ENCODE data around the gene NR1H2. TPM values are rescaled to one million over a fixed set of nuclear protein-coding genes. Genes with fewer than 3 reads are reported as not detected.

Gene NR1H2
- 10 to 100 TPM; 66.6 to 76.0 (median 70.1) TPM for total RNA-seq (2021; fragmentation: NEBNext Ultra II Directional; extraction: Animal tissue kit (Norgen Biotek cat#: 25700))
- long read RNA-seq, transcript NR1H2-201 (10 exons, 1,998 nt), result major isoform, 164 of 196 reads
- long read RNA-seq, transcript NR1H2-211 (10 exons, 1,830 nt), result minor isoform, 7 of 196 reads
- long read RNA-seq, partial matches to known transcripts, result 7 of 196 reads
- long read RNA-seq, other reads (novel, unspliced or antisense), result 14 of 196 reads

GRCh38 chr19:50376166-50377050 lies at the start of gene NR1H2:
Gene NR1H2 (plus strand): TSS chr19:50376457. CDS start chr19:50377606, 1,149 bp downstream.
- Mint-ChIP-seq H3K4me1 (ENCODE audit: low read depth) (no peaks in the 10 kb centered on the region; the same call in 1 of the 2 replicates), H3K4me3 (peak within 1 kb of the TSS; percentile 99), H3K36me3 (ENCODE audit: low read depth) (peaks cover 20% of the 10 kb centered on the region), H3K27me3 (ENCODE audit: insufficient read depth) (peaks cover 3% of the 10 kb centered on the region), H3K9me3 (no peaks in the 10 kb centered on the region), H3K27ac (peak within 1 kb of the TSS; percentile 100)
- TF ChIP-seq, protein P1, sequence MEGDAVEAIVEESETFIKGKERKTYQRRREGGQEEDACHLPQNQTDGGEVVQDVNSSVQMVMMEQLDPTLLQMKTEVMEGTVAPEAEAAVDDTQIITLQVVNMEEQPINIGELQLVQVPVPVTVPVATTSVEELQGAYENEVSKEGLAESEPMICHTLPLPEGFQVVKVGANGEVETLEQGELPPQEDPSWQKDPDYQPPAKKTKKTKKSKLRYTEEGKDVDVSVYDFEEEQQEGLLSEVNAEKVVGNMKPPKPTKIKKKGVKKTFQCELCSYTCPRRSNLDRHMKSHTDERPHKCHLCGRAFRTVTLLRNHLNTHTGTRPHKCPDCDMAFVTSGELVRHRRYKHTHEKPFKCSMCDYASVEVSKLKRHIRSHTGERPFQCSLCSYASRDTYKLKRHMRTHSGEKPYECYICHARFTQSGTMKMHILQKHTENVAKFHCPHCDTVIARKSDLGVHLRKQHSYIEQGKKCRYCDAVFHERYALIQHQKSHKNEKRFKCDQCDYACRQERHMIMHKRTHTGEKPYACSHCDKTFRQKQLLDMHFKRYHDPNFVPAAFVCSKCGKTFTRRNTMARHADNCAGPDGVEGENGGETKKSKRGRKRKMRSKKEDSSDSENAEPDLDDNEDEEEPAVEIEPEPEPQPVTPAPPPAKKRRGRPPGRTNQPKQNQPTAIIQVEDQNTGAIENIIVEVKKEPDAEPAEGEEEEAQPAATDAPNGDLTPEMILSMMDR (IDR thresholded peaks at IDR 0.05), result no peak
- peak; percentile 96 for DNase-seq

DNA sequence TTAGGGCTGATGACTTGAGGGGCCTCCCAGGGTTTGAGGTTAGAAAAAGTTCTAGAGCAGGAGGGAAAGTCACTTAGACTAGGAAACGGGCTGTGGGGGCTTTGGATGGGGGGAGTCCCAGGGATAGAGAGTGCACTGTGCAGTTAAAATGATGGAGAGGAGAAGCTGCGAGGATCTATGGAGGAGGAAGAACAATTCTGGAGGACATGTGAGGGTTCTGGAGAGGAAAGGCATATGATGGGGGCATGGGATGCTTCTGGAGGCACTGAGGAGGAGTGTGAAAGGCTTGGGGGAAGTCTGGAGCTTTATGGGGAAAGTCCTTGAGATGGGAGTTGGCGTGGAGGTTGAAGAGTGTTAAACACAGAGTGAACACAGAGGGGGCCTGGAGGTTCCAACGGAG lies 49.2 kb upstream of the NR1H2 start:
- peaks cover 12% of the 10 kb centered on the region; the same call in 1 of the 2 replicates for H3K4me1 Mint-ChIP-seq (ENCODE audit: low read depth)
- H3K27me3 Mint-ChIP-seq (ENCODE audit: insufficient read depth), result peaks cover 42% of the 10 kb centered on the region
- no peak for DNase-seq
- H3K27ac Mint-ChIP-seq, result no peak overlapping the region
- peaks cover 8% of the 10 kb centered on the region for H3K36me3 Mint-ChIP-seq (ENCODE audit: low read depth)
- H3K4me3 Mint-ChIP-seq, result no peak overlapping the region
- TF ChIP-seq, protein P1 (IDR thresholded peaks at IDR 0.05), result no peak
- peaks cover 25% of the 10 kb centered on the region for H3K9me3 Mint-ChIP-seq

- Mint-ChIP-seq H3K27me3 (ENCODE audit: insufficient read depth) (peaks cover 44% of the 10 kb centered on the region), H3K9me3 (peaks cover 25% of the 10 kb centered on the region), H3K4me1 (ENCODE audit: low read depth) (peaks cover 12% of the 10 kb centered on the region; the same call in 1 of the 2 replicates), H3K27ac (no peak overlapping the region), H3K36me3 (ENCODE audit: low read depth) (peaks cover 8% of the 10 kb centered on the region), H3K4me3 (no peak overlapping the region)
- TF ChIP-seq, protein P1 (IDR thresholded peaks at IDR 0.05), result no peak
- DNase-seq, result no peak
Observed at GRCh38 chr19:50327461-50328223, 48.6 kb upstream of the NR1H2 start.

DNA sequence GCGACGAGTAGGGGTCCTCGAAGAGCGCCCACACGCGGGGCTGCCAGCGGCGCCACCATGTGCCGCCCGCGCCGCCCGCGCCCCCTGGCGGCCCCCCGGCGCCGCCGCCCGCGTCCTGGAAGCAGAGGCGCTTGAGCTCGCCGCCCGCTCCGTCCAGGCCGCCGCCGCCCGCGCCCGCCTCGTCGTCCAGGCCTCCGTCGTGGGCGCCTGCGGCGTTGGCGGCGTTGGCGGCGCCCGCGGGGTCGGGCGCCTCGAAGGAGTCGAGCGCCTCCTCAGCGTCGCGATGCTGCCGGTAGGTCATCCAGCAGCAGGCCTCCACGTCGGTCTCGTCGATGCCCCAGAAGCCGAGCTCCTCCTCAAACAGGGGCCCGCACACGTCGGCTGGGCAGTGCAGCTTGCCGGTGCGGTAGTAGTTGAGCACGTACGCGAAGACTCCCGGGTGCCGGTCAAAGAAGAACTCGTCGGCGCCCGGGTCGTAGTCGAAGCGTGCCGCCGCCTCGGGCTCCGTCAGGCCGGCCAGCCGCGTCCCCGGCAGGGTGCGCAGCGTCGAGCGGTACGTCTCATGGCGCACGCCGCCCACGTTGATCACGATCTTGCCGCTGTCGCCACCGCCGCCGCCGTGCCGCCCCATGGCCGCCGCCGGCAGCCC lies 47.9 kb upstream of the NR1H2 start:
- DNase-seq, result no peak
- H3K27ac Mint-ChIP-seq, result no peak overlapping the region
- H3K4me3 Mint-ChIP-seq, result no peak overlapping the region
- peaks cover 8% of the 10 kb centered on the region for H3K36me3 Mint-ChIP-seq (ENCODE audit: low read depth)
- peaks cover 12% of the 10 kb centered on the region; the same call in 1 of the 2 replicates for H3K4me1 Mint-ChIP-seq (ENCODE audit: low read depth)
- TF ChIP-seq, protein P1 (IDR thresholded peaks at IDR 0.05), result no peak
- peaks cover 44% of the 10 kb centered on the region for H3K27me3 Mint-ChIP-seq (ENCODE audit: insufficient read depth)
- peaks cover 25% of the 10 kb centered on the region for H3K9me3 Mint-ChIP-seq

GRCh38 chr19:50328873-50329145 lies 47.4 kb upstream of the NR1H2 start:
- H3K4me1 Mint-ChIP-seq (ENCODE audit: low read depth), result peaks cover 12% of the 10 kb centered on the region; the same call in 1 of the 2 replicates

More at GRCh38 chr19:50328873-50329145, 47.4 kb upstream of the NR1H2 start:
- Mint-ChIP-seq H3K27me3 (ENCODE audit: insufficient read depth) (peaks cover 44% of the 10 kb centered on the region), H3K36me3 (ENCODE audit: low read depth) (peaks cover 8% of the 10 kb centered on the region), H3K9me3 (peaks cover 25% of the 10 kb centered on the region), H3K27ac (no peak overlapping the region), H3K4me3 (no peak overlapping the region)
- DNase-seq, result no peak
- TF ChIP-seq, protein P1 (IDR thresholded peaks at IDR 0.05), result no peak

Data from HFFc6 (cell line).